KG1 (cell line): ENCODE results near the gene HNRNPA0.

Source experiments
- DNase-seq: peaks from one replicate; lab custom pipeline; 2025; lab: John Stamatoyannopoulos, UW

HNRNPA0 gene

GRCh38 chr5:137727623-137728022, 26.5 kb downstream of the HNRNPA0 start:
- DNase-seq: no peak

- no peak for DNase-seq
Measured at GRCh38 chr5:137724251-137724650, 29.9 kb downstream of the HNRNPA0 start.

- no peak for DNase-seq
Measured at GRCh38 chr5:137718611-137719010, 35.6 kb downstream of the HNRNPA0 start.

- DNase-seq: no peak
Measured at GRCh38 chr5:137716337-137716736, 37.8 kb downstream of the HNRNPA0 start.

GRCh38 chr5:137715456-137715855, 38.7 kb downstream of the HNRNPA0 start:
- no peak for DNase-seq

- no peak for DNase-seq
Measured at GRCh38 chr5:137714946-137715345, 39.2 kb downstream of the HNRNPA0 start.

GRCh38 chr5:137714494-137714893, 39.7 kb downstream of the HNRNPA0 start:
- DNase-seq: no peak

- no peak for DNase-seq
Measured at GRCh38 chr5:137712139-137712667, 42.0 kb downstream of the HNRNPA0 start.

- DNase-seq: no peak
Measured at GRCh38 chr5:137710086-137710485, 44.1 kb downstream of the HNRNPA0 start.

- DNase-seq: no peak
Measured at GRCh38 chr5:137708796-137709559, 45.2 kb downstream of the HNRNPA0 start.

- no peak for DNase-seq
Measured at GRCh38 chr5:137708062-137708461, 46.1 kb downstream of the HNRNPA0 start.

- DNase-seq: no peak
Measured at GRCh38 chr5:137706841-137707240, 47.3 kb downstream of the HNRNPA0 start.

GRCh38 chr5:137705106-137705505, 49.1 kb downstream of the HNRNPA0 start:
- DNase-seq: no peak

- DNase-seq: no peak
Measured at GRCh38 chr5:137703565-137703964, 50.6 kb downstream of the HNRNPA0 start.

- no peak for DNase-seq
Measured at GRCh38 chr5:137700282-137700680, 53.9 kb downstream of the HNRNPA0 start.

- no peak for DNase-seq
Measured at GRCh38 chr5:137699336-137700281, 54.6 kb downstream of the HNRNPA0 start.

GRCh38 chr5:137696481-137696880, 57.7 kb downstream of the HNRNPA0 start:
- DNase-seq: no peak

GRCh38 chr5:137695651-137696428, 58.3 kb downstream of the HNRNPA0 start:
- DNase-seq: no peak
